Endometrial microvascular endothelial cells (primary cell): ENCODE measurements around the gene LIMS1. TPM values are rescaled to one million over a fixed set of nuclear protein-coding genes. Genes with fewer than 3 reads are reported as not detected.
"Not testable (repeated sequence)": the region's sequence is repeated elsewhere in the genome, so short reads cannot be mapped to it uniquely, and the experiment has no call there.

Experiments
- in situ Hi-C: cut with HindIII; loops from 2 replicates; pipeline ENCODE4 v1.10.0; 2017; ENCODE audit warnings: low sequenced_read_pairs, low pct_unique_long_range_greater_than_20kb; ENCODE audit errors: inconsistent ontology term
- total RNA-seq: library from RNA; depleted of rRNA; stranded (reverse); fragments of >200 nt; gene quantifications from one replicate; pipeline ENCODE4 v1.2.3, GENCODE V29; 2015; ENCODE audit errors: inconsistent ontology term

The LIMS1 gene, protein sequence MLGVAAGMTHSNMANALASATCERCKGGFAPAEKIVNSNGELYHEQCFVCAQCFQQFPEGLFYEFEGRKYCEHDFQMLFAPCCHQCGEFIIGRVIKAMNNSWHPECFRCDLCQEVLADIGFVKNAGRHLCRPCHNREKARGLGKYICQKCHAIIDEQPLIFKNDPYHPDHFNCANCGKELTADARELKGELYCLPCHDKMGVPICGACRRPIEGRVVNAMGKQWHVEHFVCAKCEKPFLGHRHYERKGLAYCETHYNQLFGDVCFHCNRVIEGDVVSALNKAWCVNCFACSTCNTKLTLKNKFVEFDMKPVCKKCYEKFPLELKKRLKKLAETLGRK
- 159 TPM for total RNA-seq

DNA sequence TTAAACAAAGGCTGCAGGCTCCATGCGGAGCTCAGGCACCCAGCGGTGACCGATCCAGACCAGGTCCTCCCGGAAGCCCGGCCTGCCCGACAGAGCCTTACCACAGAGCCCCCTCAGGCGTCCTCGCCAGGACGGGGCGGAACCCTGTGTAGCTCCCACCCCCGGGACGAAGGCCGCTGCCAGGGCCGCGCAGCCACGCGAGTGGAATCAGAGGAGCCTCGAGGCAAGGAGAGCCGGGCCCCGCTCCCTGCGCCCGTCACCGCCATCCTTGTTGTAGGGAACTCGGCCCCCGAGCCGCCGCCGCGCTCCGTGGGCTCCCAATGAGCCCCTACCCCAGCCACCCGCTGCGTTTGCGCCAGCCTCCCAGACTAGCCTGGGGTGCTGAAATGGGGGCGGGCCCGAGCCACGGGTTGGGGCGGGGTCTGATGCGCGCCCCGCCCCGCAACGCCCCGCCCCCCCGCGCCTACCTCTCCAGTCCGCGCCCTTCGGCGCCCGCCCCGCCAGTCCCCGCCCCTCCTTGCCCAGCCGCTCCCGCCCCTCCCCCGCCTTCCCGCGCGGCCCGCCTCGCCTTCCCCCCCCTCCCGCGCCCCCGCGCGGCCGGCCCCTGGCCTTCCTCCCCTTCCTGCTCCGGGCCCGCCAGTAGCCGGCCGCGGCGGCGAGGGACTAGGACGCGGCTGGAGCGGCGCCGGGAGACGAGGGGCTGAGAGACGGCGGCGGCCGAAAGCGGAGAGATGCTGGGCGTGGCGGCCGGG lies at the start of gene LIMS1:
TSS of gene LIMS1 (plus strand) at position 639 of the 752 bp plus-strand sequence. CDS start at position 732, 93 bp downstream.
- in situ Hi-C loops = no loop called here

DNA sequence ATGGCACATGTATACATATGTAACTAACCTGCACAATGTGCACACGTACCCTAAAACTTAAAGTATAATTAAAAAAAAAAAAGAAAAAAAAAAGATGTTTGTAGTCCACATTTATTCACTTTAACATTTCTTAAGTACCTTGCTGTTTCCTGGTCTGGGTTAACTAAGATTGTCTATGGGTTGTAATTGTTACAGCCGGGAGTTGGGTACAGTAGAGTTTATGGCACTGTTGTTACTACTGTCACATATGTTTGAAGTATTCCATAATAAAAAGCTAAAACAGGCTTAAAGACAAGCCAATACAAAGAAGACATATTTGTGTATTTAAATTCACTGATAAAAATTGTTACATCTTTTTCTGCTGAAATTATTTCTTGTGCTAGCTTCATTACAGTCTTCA lies 49.0 kb upstream of the LIMS1 start:
- in situ Hi-C loops = no loop called here

DNA sequence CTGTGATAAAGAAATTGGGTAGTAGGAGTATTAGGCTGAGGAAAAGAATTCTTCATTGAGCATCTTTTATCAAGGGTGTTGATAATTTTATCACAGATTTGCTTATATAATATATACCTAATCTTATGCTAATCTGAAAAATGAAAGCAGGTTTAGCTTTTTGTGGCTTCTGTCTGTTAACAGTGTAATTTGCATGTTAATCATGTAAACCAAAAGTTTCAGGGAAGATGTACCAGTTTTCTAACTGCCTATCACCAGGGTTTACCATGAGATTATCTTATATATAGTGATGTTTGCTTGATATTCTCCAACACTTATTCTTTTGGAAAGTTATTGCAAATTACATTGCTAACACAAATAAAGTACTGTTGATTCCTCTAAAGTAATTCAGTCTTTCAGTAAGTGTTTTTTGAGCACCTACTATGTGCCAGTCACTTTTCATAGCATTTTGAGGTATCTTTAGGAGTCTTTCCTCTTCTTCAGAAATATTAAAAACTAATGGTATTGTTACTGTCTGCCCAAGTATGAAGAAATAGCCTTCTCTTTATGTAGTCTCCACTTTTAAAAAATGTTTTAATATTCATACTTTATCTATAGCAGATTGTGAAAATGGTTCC lies 43.7 kb upstream of the LIMS1 start:
- in situ Hi-C loops = no loop called here

DNA sequence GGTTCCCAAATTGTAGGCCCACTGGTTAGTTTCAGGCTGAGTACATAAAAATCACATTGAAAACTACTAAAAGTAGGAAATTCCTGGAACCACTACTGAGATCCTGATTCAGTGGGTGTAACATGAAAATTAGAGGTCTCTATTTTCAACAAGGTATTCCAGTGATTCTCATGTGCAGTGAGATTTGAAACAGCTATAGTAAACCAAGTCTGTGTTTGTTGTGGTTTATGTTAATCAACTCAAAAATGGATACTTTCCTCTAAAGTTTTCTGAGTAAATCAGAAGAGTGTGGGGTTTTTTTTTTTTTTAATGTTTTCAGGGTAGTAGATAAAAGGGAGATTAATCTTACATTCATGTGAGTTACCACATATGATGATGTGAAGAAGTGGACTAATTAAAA lies 42.4 kb upstream of the LIMS1 start:
- in situ Hi-C loops = no loop called here

DNA sequence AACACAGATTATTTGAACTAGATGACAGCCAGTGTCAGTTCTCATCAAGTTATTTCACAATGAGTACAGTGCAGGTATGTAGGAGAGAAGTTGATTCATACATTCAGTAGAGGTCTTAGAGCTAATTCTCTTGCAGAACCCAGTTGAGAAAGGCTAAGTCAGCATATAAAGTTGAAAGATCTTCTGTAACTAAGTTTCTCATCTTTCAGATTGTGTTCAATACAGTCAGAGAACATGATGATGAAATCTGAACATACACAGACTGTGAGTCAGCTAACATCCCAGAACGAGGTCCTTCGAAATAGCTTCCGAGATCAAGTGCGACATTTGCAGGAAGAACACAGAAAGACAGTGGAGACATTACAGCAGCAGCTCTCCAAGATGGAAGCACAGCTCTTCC lies 41.9 kb upstream of the LIMS1 start:
- in situ Hi-C loops = no loop called here

DNA sequence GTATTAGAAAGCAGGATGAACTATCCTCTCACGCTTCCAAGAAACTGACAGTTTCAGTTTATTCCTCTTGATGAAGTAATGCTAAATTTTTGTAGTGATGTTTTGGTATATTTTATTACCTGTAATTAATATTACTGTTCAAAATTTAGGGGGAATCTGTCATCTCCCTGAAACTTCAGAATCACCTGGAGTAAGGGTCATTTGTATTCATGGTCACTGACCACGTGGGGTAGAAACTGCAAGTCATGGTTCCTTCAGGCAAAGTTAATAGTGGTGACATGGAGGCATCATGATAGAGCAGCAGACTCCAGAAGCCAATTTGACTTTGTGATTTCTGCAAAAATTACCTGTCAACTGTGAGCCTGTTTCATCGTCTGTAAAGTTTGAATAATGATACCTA lies 38.1 kb upstream of the LIMS1 start:
- in situ Hi-C loops = not testable (repeated sequence)

DNA sequence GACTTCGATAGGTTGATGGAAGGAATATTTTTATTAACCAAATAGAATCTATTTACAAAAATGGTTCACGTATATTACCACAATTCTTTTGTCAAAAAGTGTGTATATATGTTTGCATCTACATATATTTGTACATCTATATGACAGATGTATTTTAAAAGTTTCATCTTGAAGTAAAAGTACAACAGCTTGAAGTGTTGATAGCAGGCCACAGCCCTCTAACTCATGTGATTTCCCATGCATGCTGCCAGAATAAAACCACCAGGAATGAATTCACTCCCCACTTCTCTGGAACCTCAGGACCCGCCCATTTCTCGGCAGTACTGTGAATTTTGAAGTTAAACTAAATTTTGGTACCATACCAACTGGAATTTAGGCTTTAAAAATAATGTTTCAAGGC lies 26.6 kb upstream of the LIMS1 start:
- in situ Hi-C loops = not testable (repeated sequence)

DNA sequence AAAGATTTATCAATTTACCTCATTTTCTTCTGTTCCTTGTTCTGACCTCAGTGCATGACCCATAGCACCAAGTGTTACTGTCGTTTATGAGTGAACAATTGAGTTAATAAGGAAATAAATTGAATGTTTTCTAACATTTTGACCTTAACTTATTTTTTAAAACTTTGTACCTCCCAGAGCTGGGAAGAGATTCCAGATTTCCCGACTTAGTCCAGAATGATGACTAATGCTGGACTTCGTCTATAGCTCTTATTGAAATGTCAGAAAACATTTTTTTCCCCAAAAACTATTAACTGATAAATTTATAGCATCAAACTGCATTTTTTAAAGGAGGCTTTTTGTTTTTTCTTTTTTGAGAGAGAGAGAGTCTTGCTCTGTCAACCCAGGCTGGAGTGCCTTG lies 21.8 kb upstream of the LIMS1 start:
- in situ Hi-C loops = not testable (repeated sequence)

DNA sequence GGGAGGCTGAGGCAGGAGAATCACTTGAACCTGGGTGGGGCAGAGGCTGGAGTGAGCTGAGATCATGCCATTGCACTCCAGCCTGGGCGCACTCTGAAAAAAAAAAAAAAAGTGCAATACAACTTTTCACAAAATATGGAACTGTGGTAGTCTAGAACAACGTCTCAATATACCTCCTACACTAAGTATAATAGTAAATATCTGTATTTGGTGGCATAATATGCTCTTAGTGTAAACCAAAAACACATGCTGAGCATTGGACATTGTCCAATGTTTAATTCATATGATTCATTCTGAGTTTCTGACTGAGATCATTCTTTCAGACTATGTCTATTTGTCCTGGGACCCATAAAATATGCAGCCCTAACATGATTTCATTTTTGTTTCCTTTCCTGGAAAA lies 19.8 kb upstream of the LIMS1 start:
- in situ Hi-C loops = not testable (repeated sequence)

DNA sequence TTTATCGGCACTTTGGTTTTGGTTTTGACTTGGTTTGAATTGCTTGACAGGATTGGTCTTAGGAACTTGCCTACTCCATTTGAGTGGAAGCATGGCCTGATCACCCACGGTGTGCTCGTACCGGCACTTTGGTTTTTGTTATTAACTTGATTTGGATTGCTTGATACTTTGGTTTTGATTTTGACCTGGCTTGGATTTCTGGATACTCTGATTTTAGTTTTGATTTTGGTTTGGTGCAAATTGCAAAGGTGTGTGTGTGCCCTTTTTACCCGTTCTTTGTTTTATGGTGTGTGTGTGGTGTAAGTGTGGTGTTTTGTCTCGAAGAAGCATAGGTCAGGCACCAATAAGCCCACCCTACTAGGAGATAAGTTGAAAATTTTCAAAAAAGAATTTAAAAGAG lies 9.6 kb upstream of the LIMS1 start:
- in situ Hi-C loops = not testable (repeated sequence)

DNA sequence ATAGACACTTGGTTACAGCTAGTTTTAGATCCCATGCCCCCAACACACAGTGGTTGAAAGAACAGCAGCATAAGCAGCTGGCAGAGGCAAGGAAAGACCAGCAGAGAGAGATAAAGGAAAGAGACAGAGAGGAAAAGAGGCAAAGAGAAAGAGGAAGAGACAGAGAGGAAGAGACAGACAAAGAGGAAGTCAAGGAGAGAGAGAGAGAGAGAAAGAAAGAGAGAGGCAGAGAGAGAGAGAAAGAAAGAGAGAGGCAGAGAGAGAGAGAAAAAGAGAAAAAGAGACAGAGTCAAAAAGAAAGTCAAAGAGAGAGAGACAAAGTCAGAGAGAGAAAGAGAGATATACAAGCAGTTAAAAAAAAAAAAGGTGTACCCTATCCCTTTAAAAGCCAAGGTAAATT lies 9.0 kb upstream of the LIMS1 start:
- in situ Hi-C loops = not testable (repeated sequence)

DNA sequence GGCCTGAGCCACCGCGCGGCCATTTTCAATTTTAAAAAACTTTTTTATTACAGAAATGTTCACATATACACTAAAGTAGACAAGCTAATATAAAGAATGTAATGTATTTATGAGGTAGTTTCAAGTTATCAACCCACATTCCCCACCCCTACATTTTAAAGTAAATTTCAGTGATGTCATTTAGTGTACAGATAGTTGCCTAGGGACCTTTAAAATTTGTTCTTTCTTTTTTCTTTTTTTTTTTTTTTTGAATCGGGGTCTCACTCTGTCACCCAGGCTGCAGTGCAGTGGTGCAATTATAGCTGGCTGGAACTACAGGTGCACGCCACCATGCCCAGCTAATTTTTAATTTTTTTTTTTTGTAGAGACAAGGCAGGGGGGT lies 2.6 kb upstream of the LIMS1 start:
- in situ Hi-C loops = no loop called here

DNA sequence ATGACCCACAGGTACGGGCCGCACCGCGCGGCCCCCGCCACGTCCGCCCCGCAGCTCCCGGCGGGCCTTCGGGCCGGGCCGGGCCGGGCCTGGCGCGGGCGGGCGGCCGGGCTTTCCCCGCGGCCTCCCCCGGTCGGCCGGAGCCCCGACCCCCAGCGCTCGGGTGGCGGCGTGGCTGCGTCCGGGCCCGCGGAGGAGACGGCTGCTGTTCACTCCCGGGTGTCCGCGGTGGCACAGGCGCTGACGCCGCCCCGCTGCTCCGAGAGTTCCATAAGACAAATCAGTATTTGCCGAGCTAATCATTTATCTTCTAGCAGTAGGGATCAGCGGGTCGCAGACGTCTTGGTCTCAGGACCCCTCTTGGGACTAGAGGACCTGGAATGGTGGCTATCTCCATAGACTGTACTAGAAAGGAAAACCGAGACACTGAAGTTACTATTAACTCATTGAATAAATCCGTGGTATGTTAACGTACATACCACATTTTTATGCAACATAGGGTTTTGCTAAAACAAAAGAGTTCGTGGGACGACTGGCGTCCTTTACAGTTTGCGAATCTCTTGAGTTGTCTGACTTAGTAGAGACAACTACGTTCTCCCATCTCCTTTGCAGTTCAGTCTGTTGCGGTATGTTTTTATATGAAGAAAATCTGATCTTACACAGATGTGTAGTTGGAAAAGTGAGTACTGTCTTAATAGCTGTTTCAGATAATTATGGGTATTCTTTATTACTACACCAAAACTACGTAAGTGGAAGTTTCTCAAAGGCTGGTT lies 500 bp downstream of the LIMS1 start:
- in situ Hi-C loops = no loop called here

DNA sequence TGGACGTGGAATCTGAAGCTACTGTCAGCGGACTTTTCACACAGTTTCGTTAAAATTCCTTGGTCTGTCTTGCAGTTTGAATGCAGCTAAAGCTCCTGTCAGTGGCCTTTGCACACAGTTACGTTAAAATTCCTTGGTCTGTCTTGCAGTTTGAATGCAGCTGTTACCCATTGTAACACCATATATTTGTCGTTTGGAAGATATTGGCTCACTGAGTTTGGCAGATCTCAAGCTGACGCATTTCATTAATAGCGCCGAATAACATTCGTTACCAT lies 1.0 kb downstream of the LIMS1 start:
- in situ Hi-C loops = no loop called here

DNA sequence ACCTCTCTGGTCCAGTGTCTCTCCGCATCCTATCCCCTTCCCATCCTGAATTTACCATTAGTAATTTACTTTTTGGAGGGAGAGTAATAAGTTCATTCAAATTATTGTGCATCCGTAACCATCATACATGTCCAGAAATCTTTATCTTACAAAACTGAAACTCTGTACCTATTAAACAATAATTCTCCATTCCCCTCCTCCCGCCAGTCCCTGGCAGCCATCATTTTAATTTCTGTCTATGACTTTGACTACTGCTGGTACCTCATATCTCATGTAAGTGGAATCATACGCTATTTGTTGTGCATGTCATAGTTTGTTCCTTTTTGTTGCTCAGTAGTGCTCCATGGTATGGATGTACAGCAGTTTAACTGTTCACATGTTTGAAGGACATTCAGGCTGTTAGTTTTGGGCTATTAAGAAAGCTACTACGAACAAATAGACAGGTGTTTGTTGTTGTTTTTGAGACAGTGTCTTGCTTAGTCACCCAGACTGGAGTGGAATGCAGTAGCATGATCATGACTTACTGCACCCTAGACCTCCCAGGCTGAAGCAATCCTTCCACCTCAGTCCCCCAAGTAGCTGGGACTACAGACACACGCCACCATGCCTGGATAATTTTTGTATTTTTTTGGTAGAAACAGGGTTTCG lies 2.0 kb downstream of the LIMS1 start:
- in situ Hi-C loops = no loop called here

DNA sequence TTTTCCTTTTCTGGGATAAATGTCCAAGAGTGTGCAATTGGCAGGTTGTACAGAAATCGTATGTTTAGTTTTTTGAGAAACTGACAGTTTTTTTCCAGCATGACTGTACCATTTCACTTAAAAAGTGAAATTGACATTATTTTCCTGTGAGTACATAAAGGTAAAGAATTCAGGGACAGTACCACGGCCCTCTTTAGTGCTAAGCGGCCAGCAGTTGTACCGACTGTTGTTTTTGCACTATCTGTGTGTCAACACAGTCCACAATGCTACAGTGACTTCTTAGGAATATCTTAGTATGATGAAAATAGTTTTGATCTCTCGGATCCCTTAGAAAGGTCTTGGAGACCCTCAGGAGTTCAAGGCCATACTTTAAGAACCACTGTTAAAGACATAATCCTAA lies 2.6 kb downstream of the LIMS1 start:
- in situ Hi-C loops = no loop called here

DNA sequence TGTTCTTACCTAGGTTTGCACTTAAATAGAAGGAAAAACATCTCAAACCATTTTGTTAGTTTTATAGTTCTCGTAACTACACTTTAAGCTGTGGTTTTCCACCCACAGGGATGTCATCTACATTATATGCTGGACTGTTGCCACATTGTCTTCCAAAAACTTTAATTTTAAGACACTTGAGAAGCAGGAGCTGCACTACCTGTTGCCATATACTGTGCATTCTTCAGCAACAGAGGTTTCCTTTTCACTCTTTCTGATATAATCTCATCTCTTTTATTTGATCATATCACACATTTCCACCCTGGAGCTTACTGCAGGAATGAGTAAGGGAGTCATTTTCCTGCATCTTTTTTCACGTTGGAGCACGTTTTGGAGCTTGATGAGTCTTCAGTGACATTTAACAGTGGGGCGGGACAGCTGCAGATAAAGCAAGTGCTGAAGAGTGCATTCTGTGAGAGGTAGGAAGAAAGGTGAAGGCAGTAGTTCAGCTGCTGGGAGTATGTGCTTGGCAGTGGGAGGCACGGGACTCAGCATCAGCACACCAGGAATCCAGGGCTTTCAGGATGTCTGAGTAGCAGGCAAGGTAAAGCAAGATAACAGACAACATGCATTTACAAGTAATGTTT lies 3.8 kb downstream of the LIMS1 start:
- in situ Hi-C loops = no loop called here

DNA sequence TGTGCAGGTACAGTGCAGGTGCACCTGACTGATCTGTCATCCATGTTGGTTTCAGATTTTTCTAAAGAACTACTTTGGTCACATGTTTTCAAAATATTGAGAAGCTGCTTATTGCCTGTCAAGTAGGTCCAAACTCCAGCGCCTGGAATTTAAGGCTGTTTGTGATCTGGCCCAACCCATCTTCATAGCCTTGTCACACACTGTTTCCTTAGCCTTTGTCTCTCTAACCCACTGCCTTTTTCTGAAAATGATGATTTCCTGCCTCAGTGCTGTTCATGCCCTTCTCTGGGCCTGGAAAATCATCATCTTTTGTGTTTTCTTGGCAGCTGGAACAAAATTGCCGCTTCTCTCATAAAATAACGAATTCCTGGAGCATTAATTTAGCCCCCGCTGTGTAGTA lies 7.2 kb downstream of the LIMS1 start:
- in situ Hi-C loops = no loop called here

DNA sequence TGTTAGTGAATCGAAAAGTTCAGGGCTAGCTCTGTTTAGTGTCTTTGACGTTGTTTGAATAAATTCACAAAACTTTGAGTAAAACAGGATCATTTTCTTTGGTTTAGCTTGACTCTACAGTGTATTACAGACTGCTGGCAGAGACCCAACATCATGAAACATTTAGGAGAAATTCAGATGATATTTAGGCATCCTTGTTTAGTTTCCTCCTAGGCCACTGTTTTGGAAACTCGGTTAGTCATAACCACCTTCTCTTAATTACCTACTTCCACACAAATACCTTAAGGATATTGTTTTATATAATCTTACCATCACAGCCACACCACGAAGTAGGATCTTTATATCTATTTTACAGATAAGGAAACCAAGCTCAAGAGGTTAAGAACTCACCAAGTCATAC lies 7.8 kb downstream of the LIMS1 start:
- in situ Hi-C loops = no loop called here
